EL (cell line): ENCODE measurements around the gene FSTL1.

Source experiments
- DNase-seq: peaks from one replicate; pipeline ENCODE4 v3.0.0-alpha.2; 2016

Gene FSTL1, protein sequence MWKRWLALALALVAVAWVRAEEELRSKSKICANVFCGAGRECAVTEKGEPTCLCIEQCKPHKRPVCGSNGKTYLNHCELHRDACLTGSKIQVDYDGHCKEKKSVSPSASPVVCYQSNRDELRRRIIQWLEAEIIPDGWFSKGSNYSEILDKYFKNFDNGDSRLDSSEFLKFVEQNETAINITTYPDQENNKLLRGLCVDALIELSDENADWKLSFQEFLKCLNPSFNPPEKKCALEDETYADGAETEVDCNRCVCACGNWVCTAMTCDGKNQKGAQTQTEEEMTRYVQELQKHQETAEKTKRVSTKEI

DNA sequence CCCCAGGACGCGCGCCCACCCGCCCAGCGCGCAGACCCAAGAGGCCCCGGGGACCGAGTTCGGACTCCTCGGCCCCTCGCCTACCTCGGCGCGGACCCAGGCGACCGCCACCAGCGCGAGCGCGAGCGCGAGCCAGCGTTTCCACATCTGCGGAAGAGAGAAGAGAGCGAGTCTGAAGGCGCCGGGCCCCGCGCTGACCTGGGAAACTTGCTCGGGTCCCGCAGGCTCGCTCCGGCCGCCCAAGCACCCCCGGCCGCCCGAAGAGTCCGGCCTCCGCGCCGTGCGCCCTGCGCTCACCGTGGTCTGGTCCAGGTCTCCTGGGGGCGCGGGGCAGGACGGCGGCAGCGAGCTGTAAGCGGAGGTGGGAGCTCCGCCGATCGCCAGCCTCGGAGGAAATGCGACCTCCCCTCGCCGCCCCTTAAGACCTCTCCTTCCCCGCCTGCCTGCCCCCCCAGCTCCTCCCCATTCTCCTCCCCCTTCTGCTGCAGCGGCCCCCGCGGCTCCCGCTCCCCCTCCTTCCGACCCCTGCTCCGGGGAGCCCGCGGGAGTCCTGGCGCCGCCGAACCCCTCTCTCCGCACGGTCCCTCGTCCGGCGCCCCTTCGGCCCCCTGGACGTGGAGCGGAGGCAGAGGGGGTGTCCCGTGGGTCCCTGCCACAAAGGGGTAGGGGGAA is at the start of gene FSTL1:
TSS of gene FSTL1 (minus strand) at position 393 of the 672 bp plus-strand sequence. CDS start at position 147, 246 bp downstream.
- peak; percentile 84 for DNase-seq

DNA sequence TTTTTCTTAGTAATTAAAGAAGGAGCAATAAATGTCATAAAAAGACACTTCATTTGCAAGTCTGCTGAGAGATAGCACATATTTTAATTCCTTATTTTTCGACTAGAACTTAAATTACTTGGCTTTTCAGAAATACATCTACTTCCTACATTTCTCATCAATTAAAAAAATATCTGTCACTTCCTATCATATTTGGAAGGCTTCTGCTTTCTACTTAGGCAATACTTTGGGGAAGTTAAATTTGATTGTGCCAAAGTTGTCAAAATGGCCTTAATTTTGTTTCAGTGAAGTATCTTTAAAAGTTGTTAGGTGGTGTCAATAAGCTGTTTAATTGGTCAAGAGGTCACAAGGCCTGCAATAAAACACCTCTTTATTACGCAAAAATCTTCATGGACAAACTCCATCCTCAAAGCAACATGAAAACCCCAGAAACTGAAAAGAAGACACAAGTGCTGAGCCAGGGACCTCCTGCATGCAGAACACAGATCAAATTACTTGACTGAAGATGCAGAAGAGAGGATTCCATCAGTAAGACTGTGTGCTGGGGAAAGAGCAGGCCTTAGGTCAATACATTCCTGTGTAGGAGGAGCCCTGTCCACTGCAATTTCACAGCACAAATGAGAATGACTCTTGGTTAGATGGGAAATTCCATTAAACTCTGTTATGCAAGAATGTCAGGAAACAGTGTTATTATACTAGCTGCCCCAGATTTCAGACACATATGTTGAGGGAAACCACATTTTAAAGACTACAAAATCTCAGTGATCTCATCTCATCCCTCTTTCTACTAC is 48.0 kb upstream of the FSTL1 start:
- DNase-seq = peak; percentile 97

DNA sequence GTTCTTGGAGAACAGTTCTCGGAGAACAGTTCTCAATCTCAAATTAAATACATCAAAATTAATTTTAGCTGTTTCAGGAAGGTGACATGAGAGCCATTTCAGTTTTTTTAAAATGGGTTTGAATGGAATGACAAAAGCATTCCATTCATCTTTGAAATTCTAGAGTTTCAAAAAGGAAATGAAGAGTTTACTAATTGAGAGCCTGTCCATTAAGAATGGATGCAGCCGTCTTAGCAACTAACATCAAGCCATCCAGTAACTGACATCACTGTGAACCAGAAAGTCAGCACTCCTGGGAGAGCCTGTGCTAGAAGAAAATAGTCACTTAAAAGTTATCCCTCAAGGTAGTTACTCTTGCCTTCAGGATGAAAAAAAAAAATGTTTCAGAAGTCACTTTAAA is 47.0 kb upstream of the FSTL1 start:
- peak; percentile 51 for DNase-seq

DNA sequence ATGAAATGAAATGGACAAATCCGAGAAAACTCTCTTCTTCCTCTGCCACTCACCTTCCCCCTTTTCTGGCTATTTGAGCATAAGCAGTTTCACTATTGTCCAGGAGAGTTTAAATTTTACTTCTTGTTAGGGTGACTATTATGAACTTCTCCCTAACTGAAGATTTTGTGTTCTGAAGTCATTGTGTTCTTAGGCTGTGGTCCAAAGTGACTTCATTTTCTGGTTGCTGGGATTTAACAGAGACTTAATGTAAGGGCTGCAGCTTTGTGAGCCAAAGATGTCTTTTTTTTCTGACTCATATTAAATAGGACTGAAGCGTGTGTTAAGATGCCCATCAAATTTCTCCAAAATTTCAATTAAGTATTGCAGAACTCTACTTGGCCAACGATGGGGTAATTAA is 46.5 kb upstream of the FSTL1 start:
- DNase-seq = peak; percentile 97

DNA sequence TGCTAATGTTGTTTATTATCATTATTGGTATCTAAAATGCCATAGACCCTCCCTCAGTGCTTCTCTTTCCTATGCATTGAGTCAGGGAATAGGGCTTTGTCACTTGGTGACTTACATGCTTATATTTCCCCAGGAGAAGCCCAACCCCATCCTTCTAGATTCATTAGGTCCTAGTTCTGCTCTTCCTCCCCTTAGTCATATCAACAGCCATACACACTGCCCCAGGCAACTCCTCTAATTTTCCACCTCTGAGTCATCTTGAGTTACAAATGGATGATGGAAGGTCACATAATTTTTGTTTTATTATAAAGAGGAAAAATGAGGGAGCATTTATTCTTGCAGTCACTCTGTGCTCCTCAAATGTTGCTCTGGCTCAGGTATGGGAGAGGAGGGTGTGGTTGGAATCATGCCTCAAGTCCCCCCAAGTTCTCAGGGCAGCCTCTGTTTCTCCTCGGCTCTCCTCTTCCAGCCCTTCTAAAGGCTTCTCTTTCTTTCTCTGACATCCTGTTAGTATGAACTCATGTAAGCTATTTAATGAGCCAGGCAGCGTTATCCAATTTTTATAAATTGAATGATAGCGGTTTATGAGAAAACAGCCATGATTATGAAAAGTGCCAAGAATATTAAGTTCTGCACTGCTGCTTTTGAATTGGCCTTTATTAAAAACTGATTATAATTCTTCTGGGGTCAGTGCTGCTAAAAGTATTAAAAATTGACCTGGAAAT is 45.6 kb upstream of the FSTL1 start:
- peak; percentile 96 for DNase-seq

DNA sequence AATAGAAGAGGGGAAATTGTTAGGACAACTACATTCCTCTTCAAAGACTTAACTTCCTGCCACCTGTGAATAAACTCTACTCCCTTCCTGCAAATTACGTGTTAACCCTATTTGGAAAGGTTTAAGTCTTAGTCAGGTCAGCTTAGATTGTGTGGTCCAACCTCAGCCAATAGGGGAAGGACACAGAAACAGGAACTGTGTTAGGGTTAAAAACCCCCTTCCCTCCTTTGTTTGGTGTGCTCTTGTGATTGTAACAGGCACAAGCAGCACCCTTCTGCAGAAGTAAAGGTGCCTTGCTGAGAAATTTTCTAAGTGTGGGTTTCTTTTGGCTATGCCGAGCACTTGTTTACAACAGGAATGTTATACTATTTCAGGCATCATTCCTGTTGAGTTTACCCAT is 45.0 kb upstream of the FSTL1 start:
- no peak for DNase-seq

- no peak for DNase-seq
Measured at GRCh38 chr3:120492103-120492502, 41.3 kb upstream of the FSTL1 start.

DNA sequence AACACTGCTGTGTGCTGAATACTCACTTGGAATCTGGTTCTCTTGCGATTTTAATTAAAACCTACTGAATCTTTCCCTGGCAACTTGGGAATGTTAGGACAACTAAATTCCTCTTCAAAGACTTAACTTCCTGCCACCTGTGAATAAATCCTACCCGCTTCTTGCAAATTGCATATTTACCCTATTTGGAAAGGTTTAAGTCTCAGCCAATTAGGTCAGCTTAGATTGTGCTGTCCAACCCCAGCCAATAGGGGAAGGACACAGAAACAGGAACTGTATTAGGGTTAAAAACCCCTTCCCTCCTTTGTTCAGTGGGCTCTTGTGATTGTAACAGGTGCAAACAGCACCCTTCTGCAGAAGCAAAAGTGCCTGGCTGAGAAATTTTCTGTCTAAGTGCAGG is 38.6 kb upstream of the FSTL1 start:
- DNase-seq = no peak

GRCh38 chr3:120488296-120488695 is 37.5 kb upstream of the FSTL1 start:
- DNase-seq = no peak

GRCh38 chr3:120487191-120487650 is 36.4 kb upstream of the FSTL1 start:
- peak; percentile 64 for DNase-seq

DNA sequence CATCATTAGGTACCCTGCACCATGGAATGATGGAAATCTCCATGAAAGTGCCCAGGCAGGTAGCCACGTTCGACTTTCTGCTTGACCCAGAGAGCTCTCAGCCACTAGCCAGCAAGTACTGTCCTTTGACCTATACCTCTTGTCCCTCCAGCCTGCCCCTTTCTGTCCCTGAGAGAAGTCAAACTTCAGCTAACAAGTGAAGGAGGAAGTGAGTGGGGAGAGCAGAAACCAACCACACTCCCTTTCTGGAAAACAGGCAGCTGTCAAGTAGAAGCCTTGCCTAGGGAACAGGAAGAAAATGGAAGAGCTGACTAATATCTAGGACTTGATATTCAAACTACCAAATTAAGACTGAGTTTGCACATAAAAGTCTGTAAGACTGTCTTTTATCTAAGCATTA is 30.3 kb upstream of the FSTL1 start:
- DNase-seq = no peak

DNA sequence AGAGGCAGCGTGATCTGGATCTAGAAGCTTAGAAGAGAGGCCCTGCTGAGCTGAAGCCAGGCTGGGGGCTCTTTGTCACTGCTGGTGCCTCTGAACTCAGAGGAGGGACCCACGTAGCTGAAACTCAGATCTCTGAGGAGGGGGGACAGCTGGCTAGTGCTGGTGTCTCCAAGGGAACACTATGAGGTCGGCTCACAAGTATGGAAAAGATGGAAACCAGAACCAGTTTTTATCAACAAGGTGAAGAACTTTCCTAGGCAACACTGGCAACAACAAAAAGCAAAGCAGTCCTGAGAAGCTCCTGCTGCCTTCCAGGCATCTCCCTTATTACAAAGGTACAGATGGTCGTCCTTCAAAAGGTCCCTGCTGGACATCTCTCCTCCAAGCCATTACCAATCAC is 27.0 kb upstream of the FSTL1 start:
- no peak for DNase-seq

DNA sequence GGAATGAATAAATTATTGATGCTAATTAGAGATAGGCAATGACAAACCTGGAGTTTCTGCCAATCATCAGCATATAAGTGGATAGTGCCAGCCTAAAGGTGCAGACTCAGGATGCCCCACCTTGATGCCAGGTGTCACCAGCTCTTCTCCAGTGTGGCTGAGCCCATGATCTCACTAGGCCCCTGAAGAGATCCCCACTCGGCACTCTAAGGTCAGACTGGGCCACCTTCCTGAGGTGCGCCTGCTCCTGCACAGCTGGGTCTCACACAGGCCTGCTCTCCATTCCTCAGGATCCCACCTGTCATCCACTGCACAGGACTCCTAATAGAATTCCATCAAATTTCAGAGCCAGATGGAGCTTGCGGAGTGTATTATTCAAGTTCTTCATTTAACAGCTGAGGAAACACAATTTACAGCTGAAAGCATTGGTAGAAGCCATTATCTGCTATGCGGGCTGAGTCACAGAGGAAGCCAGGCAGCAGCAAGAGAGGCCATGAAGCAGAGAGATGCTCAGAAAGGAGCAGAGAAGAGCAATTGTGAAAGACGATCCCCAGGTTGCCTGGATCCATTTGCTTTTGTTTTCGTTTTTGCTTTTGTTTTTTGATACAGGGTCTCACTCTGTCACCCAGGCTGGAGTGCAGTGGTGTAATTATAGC is 25.1 kb upstream of the FSTL1 start:
- DNase-seq = peak; percentile 37

DNA sequence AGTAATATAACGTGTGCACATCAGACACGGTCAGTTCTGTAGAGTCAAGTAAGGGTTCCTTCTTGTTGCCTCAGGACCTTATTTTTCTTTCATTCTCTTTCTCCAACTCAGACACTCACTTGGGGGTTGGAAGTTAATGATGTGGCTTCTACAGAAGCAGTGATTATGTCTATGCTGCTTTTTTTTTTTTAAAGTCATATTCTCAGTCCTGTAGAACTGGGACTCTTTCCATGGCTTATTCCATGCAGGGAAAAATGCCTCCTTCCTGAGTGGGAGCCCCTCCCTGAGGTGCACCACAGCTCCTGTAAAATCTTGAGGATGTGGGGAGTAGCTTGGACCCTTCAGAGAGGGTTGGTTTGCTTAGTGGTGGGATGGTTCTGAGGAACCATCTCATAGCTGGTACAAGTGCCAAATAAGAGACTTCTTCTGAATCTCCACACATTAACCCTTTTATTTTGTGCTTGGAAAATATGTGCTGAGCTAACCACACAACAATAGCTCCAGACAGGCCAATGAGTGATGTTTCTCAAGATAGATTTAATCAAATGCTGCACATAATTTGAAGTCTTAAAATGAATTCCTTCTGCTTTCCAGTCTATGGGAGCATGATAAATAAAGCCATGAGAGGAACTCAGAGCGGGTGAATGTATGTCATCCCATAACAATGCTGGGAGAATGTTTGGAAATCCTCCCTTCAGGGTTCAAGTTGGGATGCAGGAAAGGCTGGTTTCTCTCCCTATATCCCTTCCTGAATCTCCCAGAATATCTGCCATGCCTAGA is 23.3 kb upstream of the FSTL1 start:
- DNase-seq = peak; percentile 66

DNA sequence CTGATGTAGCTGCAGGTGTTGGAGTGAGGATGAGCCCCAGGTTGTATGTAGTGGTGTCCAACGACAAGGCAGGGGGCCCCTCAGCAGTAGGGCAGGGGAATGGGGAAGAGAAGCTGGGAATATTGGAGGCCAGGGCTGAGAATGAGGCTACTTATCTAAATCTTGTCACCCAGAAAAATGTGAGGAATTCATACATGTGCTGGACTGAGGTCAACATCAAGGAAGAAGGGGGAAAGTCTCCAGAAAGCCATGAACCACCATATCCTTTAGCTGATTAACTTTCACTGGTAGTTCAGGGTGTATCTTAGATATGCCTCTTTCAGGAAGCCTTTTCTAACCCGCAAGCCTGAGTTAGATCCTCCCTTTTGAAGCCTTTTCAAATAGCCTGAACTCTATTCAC is 22.6 kb upstream of the FSTL1 start:
- peak; percentile 72 for DNase-seq

GRCh38 chr3:120472121-120472844 is 21.5 kb upstream of the FSTL1 start:
- peak; percentile 87 for DNase-seq

- DNase-seq = peak; percentile 92
Measured at GRCh38 chr3:120471643-120472042, 20.9 kb upstream of the FSTL1 start.

- DNase-seq = peak; percentile 21
Measured at GRCh38 chr3:120470870-120471269, 20.1 kb upstream of the FSTL1 start.

DNA sequence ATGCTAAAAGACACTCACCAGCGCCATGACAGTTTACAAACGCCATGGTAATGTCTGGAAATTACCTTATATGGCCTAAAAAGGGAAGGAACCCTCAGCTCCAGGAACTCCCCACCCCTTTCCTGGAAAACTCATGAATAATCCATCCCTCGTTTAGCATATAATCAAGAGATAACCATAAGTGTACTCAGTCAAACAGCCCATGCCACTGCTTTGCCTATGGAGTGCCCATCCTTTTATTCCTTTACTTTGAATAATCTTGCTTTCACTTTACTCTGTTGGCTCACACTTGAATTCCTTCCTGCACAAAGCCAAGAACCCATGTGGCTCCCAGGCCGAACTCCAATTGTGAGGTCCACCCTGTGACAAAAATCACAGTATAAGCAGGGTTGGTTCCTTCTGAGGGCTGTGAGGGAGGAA is 19.1 kb upstream of the FSTL1 start:
- DNase-seq = no peak

DNA sequence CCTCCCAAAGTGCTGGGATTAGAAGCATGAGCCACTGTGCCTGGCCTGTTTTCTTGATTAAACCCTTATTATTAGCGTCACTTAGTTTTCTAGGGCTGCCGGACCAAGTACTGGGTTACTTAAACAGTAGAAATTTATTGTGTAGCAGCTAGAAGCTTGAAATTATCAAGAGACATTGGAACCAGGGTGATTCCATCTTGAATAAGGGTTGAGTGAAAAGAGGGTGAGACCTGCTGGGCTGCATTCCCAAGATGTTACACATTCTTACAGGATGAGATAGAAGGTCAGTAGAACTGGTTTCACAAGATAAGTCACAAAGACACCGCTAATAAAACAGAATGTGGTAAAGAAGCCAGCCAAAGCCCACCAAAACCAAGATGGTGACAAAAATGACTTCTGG is 18.6 kb upstream of the FSTL1 start:
- DNase-seq = peak; percentile 88
